SK-N-SH (cell line): ENCODE measurements around the gene DENND1A.

ENCODE experiments used
- FOXM1 ChIP-seq: IDR thresholded peaks from 2 replicates; pipeline ENCODE4 v1.4.0; 2012; ENCODE audit warnings: low read depth, mild to moderate bottlenecking
- POLR2AphosphoS5 ChIP-seq: IDR thresholded peaks from 2 replicates; pipeline ENCODE4 v1.6.1; 2012; ENCODE audit warnings: low read depth, low read length
- RCOR1 ChIP-seq: fragments of 150-350 bp; IDR thresholded peaks from 2 replicates; pipeline ENCODE4 v1.6.1; 2017; ENCODE audit warnings: antibody characterized with exemption, low read length
- TF ChIP-seq, protein P1 (sequence below): fragments of 200-600 bp; sonication (generic); IDR thresholded peaks from 2 replicates; pipeline ENCODE4 v1.6.1; 2017; ENCODE audit warnings: antibody characterized with exemption, mild to moderate bottlenecking, moderate library complexity
- TF ChIP-seq, protein P2 (sequence below): fragments of 150-350 bp; IDR thresholded peaks from 2 replicates; pipeline ENCODE4 v1.6.1; 2017; ENCODE audit warnings: antibody characterized with exemption, low read length, low read depth, borderline replicate concordance

DNA sequence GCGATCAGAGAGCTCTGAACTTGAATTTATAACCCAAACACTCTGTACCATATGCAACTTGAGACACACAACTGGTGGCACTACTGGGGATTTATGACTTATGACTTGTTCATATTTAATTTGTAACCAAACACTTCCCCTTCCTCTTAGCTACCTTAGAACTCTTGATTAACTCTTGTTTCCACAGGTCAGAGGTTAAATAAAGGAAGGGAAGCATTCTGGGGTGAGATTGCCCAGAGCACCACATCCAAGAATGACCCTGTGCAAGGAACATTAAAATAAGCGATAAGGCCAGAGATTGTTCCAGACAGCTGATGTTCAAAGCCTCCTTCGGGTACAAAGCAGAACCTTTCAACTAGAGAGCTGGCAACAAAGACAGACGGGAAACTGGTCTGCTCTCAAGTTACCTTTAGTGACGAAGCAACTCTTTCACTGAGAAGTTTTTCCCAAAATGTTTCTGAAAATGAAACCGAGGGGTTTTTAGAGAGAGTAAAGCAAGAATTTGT is 242.6 kb downstream of the DENND1A start:
- TF ChIP-seq, protein P1, sequence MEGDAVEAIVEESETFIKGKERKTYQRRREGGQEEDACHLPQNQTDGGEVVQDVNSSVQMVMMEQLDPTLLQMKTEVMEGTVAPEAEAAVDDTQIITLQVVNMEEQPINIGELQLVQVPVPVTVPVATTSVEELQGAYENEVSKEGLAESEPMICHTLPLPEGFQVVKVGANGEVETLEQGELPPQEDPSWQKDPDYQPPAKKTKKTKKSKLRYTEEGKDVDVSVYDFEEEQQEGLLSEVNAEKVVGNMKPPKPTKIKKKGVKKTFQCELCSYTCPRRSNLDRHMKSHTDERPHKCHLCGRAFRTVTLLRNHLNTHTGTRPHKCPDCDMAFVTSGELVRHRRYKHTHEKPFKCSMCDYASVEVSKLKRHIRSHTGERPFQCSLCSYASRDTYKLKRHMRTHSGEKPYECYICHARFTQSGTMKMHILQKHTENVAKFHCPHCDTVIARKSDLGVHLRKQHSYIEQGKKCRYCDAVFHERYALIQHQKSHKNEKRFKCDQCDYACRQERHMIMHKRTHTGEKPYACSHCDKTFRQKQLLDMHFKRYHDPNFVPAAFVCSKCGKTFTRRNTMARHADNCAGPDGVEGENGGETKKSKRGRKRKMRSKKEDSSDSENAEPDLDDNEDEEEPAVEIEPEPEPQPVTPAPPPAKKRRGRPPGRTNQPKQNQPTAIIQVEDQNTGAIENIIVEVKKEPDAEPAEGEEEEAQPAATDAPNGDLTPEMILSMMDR, result no peak
- TF ChIP-seq FOXM1, result no peak
- no peak for TF ChIP-seq POLR2AphosphoS5
- TF ChIP-seq, protein P2, sequence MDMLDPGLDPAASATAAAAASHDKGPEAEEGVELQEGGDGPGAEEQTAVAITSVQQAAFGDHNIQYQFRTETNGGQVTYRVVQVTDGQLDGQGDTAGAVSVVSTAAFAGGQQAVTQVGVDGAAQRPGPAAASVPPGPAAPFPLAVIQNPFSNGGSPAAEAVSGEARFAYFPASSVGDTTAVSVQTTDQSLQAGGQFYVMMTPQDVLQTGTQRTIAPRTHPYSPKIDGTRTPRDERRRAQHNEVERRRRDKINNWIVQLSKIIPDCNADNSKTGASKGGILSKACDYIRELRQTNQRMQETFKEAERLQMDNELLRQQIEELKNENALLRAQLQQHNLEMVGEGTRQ, result no peak
- no peak for TF ChIP-seq RCOR1
